Endothelial cell of umbilical vein (primary cell): ENCODE data around the gene ARF6.
"Not testable (repeated sequence)": the region's sequence is repeated elsewhere in the genome, so short reads cannot be mapped to it uniquely, and the experiment has no call there.

ENCODE experiments used
- CTCF ChIP-seq, 2 donors: IDR thresholded peaks; 1 replicate in 1 of 2; 2 replicates in 1 of 2; pipeline ENCODE4 v1.5.1; 2011; ENCODE audit warnings: low read length in 2 of 2, mild to moderate bottlenecking in 2 of 2, moderate library complexity in 2 of 2, control low read depth in 1 of 2, inconsistent platforms in 1 of 2, low read depth in 1 of 2; ENCODE audit not compliant: insufficient read depth in 1 of 2; ENCODE audit errors: extremely low read depth in 1 of 2
- EZH2 ChIP-seq: IDR thresholded peaks from 2 replicates; pipeline ENCODE4 v1.6.1; 2012; ENCODE audit warnings: borderline replicate concordance, low read depth, mild to moderate bottlenecking, moderate library complexity, low read length, inconsistent platforms; ENCODE audit not compliant: severe bottlenecking
- POLR2A ChIP-seq: IDR thresholded peaks from 2 replicates; pipeline ENCODE4 v1.6.1; 2012; ENCODE audit warnings: low read depth, mild to moderate bottlenecking, control low read depth, low read length
- POLR2AphosphoS5 ChIP-seq: IDR thresholded peaks from 2 replicates; pipeline ENCODE4 v1.6.1; 2012; ENCODE audit warnings: low read depth, mild to moderate bottlenecking, control low read depth, low read length, moderate library complexity; ENCODE audit not compliant: insufficient read depth

GRCh38 chr14:49873548-49873947 is 19.3 kb upstream of the ARF6 start:
- not testable (repeated sequence) for TF ChIP-seq EZH2; CTCF (IDR thresholded peaks at IDR 0.05; ENCODE audit: extremely low read depth in 1 of 2, insufficient read depth in 1 of 2, low read depth in 1 of 2, low read length in 2 of 2); POLR2AphosphoS5; POLR2A
